ENCODE results near the gene AOX1. TPM values are rescaled to one million over a fixed set of nuclear protein-coding genes. Genes with fewer than 3 reads are reported as not detected.
"Not testable (repeated sequence)": the region's sequence is repeated elsewhere in the genome, so short reads cannot be mapped to it uniquely, and the experiment has no call there.

The AOX1 gene
- total and polyA plus RNA-seq, 4 donors: 1.2 to 35.6 (median 7.9) TPM

DNA sequence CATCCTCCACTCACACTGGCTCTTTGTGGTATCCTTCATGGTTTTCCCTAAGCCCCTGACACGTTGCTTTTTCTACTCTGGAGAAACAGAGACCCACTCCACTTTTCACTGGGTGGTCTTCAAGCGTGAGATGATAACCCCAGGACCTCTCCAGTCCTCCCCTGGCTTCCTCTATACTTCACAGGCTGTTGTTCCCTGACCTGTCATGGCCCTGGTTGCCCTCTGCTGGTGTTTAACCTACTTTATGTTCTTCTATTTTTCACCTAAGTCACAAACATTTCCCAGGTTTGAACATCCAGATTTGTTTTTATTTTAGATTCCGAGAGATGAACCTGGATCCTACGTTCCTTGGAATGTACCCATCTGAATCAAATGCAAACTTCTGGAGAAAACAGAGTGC is 84.5 kb downstream of the AOX1 start:
- 63% methylated on average over 4 of the region's 4 CpGs for WGBS (ENCODE audit: insufficient coverage)
- H3K9me3 ChIP-seq (ENCODE audit: control insufficient read depth, insufficient read depth, low read length): no peaks in the 10 kb centered on the region
- no peaks in the 10 kb centered on the region for H3K4me1 ChIP-seq (ENCODE audit: control insufficient read depth, insufficient read depth, low read length)
- no peak overlapping the region for H3K27ac ChIP-seq (ENCODE audit: low read depth, low read length)
- no peak for DNase-seq (ENCODE audit: low read depth in 4 of 6, low spot score in 6 of 6)
- H3K4me3 ChIP-seq (ENCODE audit: low read depth, low read length): no peak overlapping the region
- no peaks in the 10 kb centered on the region for H3K27me3 ChIP-seq (ENCODE audit: control insufficient read depth, insufficient read depth, low read length)
- no peaks in the 10 kb centered on the region for H3K36me3 ChIP-seq (ENCODE audit: control insufficient read depth, insufficient read depth, low read length)

- Histone ChIP-seq H3K36me3 (ENCODE audit: control insufficient read depth, insufficient read depth, low read length) (no peaks in the 10 kb centered on the region), H3K4me1 (ENCODE audit: control insufficient read depth, insufficient read depth, low read length) (no peaks in the 10 kb centered on the region), H3K4me3 (ENCODE audit: low read depth, low read length) (no peak overlapping the region), H3K9me3 (ENCODE audit: control insufficient read depth, insufficient read depth, low read length) (no peaks in the 10 kb centered on the region), H3K27ac (ENCODE audit: low read depth, low read length) (no peak overlapping the region), H3K27me3 (ENCODE audit: control insufficient read depth, insufficient read depth, low read length) (no peaks in the 10 kb centered on the region)
- DNase-seq (ENCODE audit: low read depth in 4 of 6, low spot score in 6 of 6): peak in 1 of 6 donors; percentile 28
- no CpG with 5 or more reads among the region's 1 CpG for WGBS (ENCODE audit: insufficient coverage)
Measured at GRCh38 chr2:200670751-200671150, 84.9 kb downstream of the AOX1 start.

DNA sequence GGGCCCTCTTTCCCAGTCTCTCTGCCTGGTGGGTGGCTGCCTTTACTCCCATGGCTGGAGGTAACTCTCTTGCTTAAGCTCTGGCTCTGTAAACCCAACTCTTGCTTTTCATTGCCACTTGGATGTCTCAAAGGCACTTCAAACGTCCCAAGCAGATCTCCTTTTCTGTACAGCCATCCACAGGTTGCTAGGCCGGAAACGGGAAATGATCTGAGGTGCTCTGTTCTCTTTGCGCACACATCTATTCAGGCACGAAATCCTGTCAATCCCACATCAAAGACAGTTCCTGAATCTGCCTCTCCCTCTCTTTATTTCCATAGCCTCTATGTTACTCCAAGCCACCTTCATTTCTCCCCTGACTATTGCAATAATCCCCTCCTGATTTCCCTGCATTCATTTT is 87.4 kb downstream of the AOX1 start:
- peak in 1 of 6 donors; percentile 7 for DNase-seq (ENCODE audit: low read depth in 4 of 6, low spot score in 6 of 6)
- no peaks in the 10 kb centered on the region for H3K4me1 ChIP-seq (ENCODE audit: control insufficient read depth, insufficient read depth, low read length)
- no peak overlapping the region for H3K27ac ChIP-seq (ENCODE audit: low read depth, low read length)
- H3K27me3 ChIP-seq (ENCODE audit: control insufficient read depth, insufficient read depth, low read length): no peaks in the 10 kb centered on the region
- WGBS (ENCODE audit: insufficient coverage): 81% methylated on average over 5 of the region's 5 CpGs
- no peaks in the 10 kb centered on the region for H3K9me3 ChIP-seq (ENCODE audit: control insufficient read depth, insufficient read depth, low read length)
- H3K36me3 ChIP-seq (ENCODE audit: control insufficient read depth, insufficient read depth, low read length): no peaks in the 10 kb centered on the region
- H3K4me3 ChIP-seq (ENCODE audit: low read depth, low read length): no peak overlapping the region

DNA sequence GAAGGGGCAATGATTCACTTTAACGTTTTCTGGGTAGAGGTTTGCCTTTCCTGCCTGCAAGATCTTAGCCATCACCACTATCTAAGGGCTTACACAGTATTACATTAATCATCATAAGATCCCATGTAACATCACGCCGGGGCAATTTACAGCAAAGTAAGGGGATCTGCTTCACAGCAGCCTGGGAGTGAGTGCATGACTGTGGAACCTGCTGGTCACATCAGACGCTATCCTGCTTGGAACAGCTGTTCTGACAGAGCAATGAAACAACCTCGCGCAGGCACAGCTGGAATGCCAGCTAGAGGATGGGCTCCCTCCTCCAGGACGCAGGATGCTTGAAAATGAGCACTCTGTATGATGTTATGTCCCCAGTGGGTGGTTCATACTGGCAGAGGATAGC is 89.0 kb downstream of the AOX1 start:
- no peaks in the 10 kb centered on the region for H3K27me3 ChIP-seq (ENCODE audit: control insufficient read depth, insufficient read depth, low read length)
- no peaks in the 10 kb centered on the region for H3K36me3 ChIP-seq (ENCODE audit: control insufficient read depth, insufficient read depth, low read length)
- no peaks in the 10 kb centered on the region for H3K4me1 ChIP-seq (ENCODE audit: control insufficient read depth, insufficient read depth, low read length)
- DNase-seq (ENCODE audit: low read depth in 4 of 6, low spot score in 6 of 6): peak in 1 of 6 donors; percentile 50
- no peak overlapping the region for H3K27ac ChIP-seq (ENCODE audit: low read depth, low read length)
- H3K9me3 ChIP-seq (ENCODE audit: control insufficient read depth, insufficient read depth, low read length): no peaks in the 10 kb centered on the region
- no peak overlapping the region for H3K4me3 ChIP-seq (ENCODE audit: low read depth, low read length)
- 82% methylated on average over 5 of the region's 7 CpGs for WGBS (ENCODE audit: insufficient coverage)

DNA sequence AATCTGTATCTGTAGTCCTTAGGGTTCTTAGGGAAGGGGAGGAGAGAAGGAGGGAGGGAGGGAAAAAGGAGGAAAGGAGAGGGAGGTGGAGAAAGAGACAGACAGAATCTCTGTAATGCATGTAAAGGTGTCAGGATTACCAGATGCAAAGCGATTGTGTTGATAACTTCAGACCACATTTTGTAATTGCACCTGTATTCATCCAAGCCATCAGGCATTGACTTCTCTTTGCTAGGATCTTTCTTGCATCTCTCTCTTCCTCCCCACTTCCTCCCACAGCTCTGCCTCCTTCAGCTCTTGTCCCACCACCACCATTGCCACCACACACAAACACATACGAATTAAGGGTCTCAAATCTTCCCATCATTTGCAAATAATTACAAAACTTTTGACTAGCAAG is 91.4 kb downstream of the AOX1 start:
- Histone ChIP-seq H3K9me3 (ENCODE audit: control insufficient read depth, insufficient read depth, low read length) (no peaks in the 10 kb centered on the region), H3K4me3 (ENCODE audit: low read depth, low read length) (no peak overlapping the region), H3K36me3 (ENCODE audit: control insufficient read depth, insufficient read depth, low read length) (no peaks in the 10 kb centered on the region), H3K4me1 (ENCODE audit: control insufficient read depth, insufficient read depth, low read length) (no peaks in the 10 kb centered on the region), H3K27me3 (ENCODE audit: control insufficient read depth, insufficient read depth, low read length) (no peaks in the 10 kb centered on the region), H3K27ac (ENCODE audit: low read depth, low read length) (no peak overlapping the region)
- 83% methylated on average over 1 of the region's 2 CpGs for WGBS (ENCODE audit: insufficient coverage)
- DNase-seq (ENCODE audit: low read depth in 4 of 6, low spot score in 6 of 6): no peak

GRCh38 chr2:200677721-200678532 is 92.1 kb downstream of the AOX1 start:
- Histone ChIP-seq H3K4me3 (ENCODE audit: low read depth, low read length) (no peak overlapping the region), H3K27ac (ENCODE audit: low read depth, low read length) (peak overlapping the region; percentile 19), H3K4me1 (ENCODE audit: control insufficient read depth, insufficient read depth, low read length) (no peaks in the 10 kb centered on the region), H3K9me3 (ENCODE audit: control insufficient read depth, insufficient read depth, low read length) (no peaks in the 10 kb centered on the region), H3K36me3 (ENCODE audit: control insufficient read depth, insufficient read depth, low read length) (no peaks in the 10 kb centered on the region), H3K27me3 (ENCODE audit: control insufficient read depth, insufficient read depth, low read length) (no peaks in the 10 kb centered on the region)
- peak in 1 of 6 donors; percentile 35 for DNase-seq (ENCODE audit: low read depth in 4 of 6, low spot score in 6 of 6)
- 89% methylated on average over 3 of the region's 11 CpGs for WGBS (ENCODE audit: insufficient coverage)

GRCh38 chr2:200679127-200679526 is 93.3 kb downstream of the AOX1 start:
- Histone ChIP-seq H3K27ac (ENCODE audit: low read depth, low read length) (no peak overlapping the region), H3K4me3 (ENCODE audit: low read depth, low read length) (no peak overlapping the region), H3K36me3 (ENCODE audit: control insufficient read depth, insufficient read depth, low read length) (no peaks in the 10 kb centered on the region), H3K27me3 (ENCODE audit: control insufficient read depth, insufficient read depth, low read length) (no peaks in the 10 kb centered on the region), H3K4me1 (ENCODE audit: control insufficient read depth, insufficient read depth, low read length) (no peaks in the 10 kb centered on the region), H3K9me3 (ENCODE audit: control insufficient read depth, insufficient read depth, low read length) (no peaks in the 10 kb centered on the region)
- no peak for DNase-seq (ENCODE audit: low read depth in 4 of 6, low spot score in 6 of 6)
- 100% methylated on average over 2 of the region's 5 CpGs for WGBS (ENCODE audit: insufficient coverage)

DNA sequence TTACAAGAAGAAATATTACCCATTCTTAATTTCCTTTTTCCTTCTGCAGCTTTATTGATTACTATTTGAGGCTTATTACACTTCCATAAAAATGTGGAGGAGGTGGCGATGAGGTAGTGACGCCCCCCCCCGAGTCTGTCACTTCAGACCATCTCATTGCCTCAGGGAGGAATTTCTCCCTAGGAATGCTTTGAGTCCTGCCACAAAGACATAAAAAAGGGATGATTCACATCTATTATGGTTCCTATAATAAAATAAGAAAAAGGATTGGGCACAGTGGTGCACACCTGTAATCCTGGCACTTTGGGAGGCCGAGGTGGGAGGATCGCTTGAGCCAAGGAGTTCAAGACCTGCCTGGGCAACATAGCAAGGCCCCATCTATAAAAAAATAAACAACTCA is 93.7 kb downstream of the AOX1 start:
- Histone ChIP-seq H3K27ac (ENCODE audit: low read depth, low read length) (no peak overlapping the region), H3K36me3 (ENCODE audit: control insufficient read depth, insufficient read depth, low read length) (no peaks in the 10 kb centered on the region), H3K9me3 (ENCODE audit: control insufficient read depth, insufficient read depth, low read length) (no peaks in the 10 kb centered on the region), H3K4me3 (ENCODE audit: low read depth, low read length) (no peak overlapping the region), H3K27me3 (ENCODE audit: control insufficient read depth, insufficient read depth, low read length) (no peaks in the 10 kb centered on the region), H3K4me1 (ENCODE audit: control insufficient read depth, insufficient read depth, low read length) (no peaks in the 10 kb centered on the region)
- DNase-seq (ENCODE audit: low read depth in 4 of 6, low spot score in 6 of 6): no peak
- WGBS (ENCODE audit: insufficient coverage): 90% methylated on average over 2 of the region's 5 CpGs

- no peaks in the 10 kb centered on the region for H3K36me3 ChIP-seq (ENCODE audit: control insufficient read depth, insufficient read depth, low read length)
- H3K27ac ChIP-seq (ENCODE audit: low read depth, low read length): no peak overlapping the region
- no peaks in the 10 kb centered on the region for H3K9me3 ChIP-seq (ENCODE audit: control insufficient read depth, insufficient read depth, low read length)
- H3K27me3 ChIP-seq (ENCODE audit: control insufficient read depth, insufficient read depth, low read length): no peaks in the 10 kb centered on the region
- H3K4me3 ChIP-seq (ENCODE audit: low read depth, low read length): no peak overlapping the region
- no peaks in the 10 kb centered on the region for H3K4me1 ChIP-seq (ENCODE audit: control insufficient read depth, insufficient read depth, low read length)
- no peak for DNase-seq (ENCODE audit: low read depth in 4 of 6, low spot score in 6 of 6)
- no CpG with 5 or more reads among the region's 2 CpGs for WGBS (ENCODE audit: insufficient coverage)
Measured at GRCh38 chr2:200681697-200682096, 95.9 kb downstream of the AOX1 start.

GRCh38 chr2:200682407-200682806 is 96.6 kb downstream of the AOX1 start:
- WGBS (ENCODE audit: insufficient coverage): no CpG with 5 or more reads among the region's 5 CpGs
- H3K27ac ChIP-seq (ENCODE audit: low read depth, low read length); H3K36me3 ChIP-seq (ENCODE audit: control insufficient read depth, insufficient read depth, low read length); DNase-seq (ENCODE audit: low read depth in 4 of 6, low spot score in 6 of 6); H3K27me3 ChIP-seq (ENCODE audit: control insufficient read depth, insufficient read depth, low read length); H3K9me3 ChIP-seq (ENCODE audit: control insufficient read depth, insufficient read depth, low read length); H3K4me3 ChIP-seq (ENCODE audit: low read depth, low read length); H3K4me1 ChIP-seq (ENCODE audit: control insufficient read depth, insufficient read depth, low read length): not testable (repeated sequence)
